Activated CD8-positive, alpha-beta T cell treated with anti-CD3 and anti-CD28 coated beads for 36 hours (primary cell): ENCODE results near the gene SLC22A14. TPM values are rescaled to one million over a fixed set of nuclear protein-coding genes. Genes with fewer than 3 reads are reported as not detected.

Source experiments
- ATAC-seq: fragments of 200-7000 bp; cut with Tn5 transposase; one replicate; pipeline ENCODE4 v1.10.0; 2021; ENCODE audit warnings: mild to moderate bottlenecking, moderate library complexity
- CTCF ChIA-PET: fragments of 350-600 bp; sonication (Branson Sonifier 250); formaldehyde crosslinking; loops from one replicate; lab custom pipeline; 2021; ENCODE audit warnings: antibody characterized with exemption; lab: Charles Lee
- POLR2A ChIA-PET: fragments of 350-600 bp; sonication (Branson Sonifier 250); formaldehyde crosslinking; loops from one replicate; lab custom pipeline; 2021; ENCODE audit warnings: antibody characterized with exemption; lab: Charles Lee
- DNase-seq: peaks from one replicate; pipeline ENCODE4 v3.0.0-alpha.2; 2020
- H3K27ac Mint-ChIP-seq: one replicate; pipeline ENCODE4 v1.8.0; 2021; ENCODE audit warnings: mild to moderate bottlenecking, mixed read lengths
- H3K27me3 Mint-ChIP-seq: one replicate; pipeline ENCODE4 v1.8.0; 2021; ENCODE audit warnings: mixed read lengths
- H3K36me3 Mint-ChIP-seq: one replicate; pipeline ENCODE4 v1.8.0; 2021; ENCODE audit warnings: low read depth, mixed read lengths
- H3K4me1 Mint-ChIP-seq: one replicate; pipeline ENCODE4 v1.8.0; 2021; ENCODE audit warnings: low read depth, mixed read lengths
- H3K4me3 Mint-ChIP-seq: one replicate; pipeline ENCODE4 v1.8.0; 2021; ENCODE audit warnings: mild to moderate bottlenecking, moderate library complexity, mixed read lengths
- H3K9me3 Mint-ChIP-seq: one replicate; pipeline ENCODE4 v1.8.0; 2021; ENCODE audit warnings: mixed read lengths
- CTCF ChIP-seq: fragments of 200-600 bp; IDR thresholded peaks from one replicate; pipeline ENCODE4 v1.8.0; 2022; ENCODE audit warnings: antibody characterized with exemption, mild to moderate bottlenecking
- intact Hi-C: fragments of 100-400 bp; cut with micrococcal nuclease; formaldehyde crosslinking; loops from one replicate; pipeline ENCODE4 v1.10.0; 2022
- total RNA-seq, 2 experiments: library from RNA; stranded (reverse); gene quantifications; one replicate each; pipeline ENCODE4 v1.2.3, GENCODE V29; 2021

SLC22A14 gene
- total RNA-seq, 2 experiments from 2014 or later = not detected

DNA sequence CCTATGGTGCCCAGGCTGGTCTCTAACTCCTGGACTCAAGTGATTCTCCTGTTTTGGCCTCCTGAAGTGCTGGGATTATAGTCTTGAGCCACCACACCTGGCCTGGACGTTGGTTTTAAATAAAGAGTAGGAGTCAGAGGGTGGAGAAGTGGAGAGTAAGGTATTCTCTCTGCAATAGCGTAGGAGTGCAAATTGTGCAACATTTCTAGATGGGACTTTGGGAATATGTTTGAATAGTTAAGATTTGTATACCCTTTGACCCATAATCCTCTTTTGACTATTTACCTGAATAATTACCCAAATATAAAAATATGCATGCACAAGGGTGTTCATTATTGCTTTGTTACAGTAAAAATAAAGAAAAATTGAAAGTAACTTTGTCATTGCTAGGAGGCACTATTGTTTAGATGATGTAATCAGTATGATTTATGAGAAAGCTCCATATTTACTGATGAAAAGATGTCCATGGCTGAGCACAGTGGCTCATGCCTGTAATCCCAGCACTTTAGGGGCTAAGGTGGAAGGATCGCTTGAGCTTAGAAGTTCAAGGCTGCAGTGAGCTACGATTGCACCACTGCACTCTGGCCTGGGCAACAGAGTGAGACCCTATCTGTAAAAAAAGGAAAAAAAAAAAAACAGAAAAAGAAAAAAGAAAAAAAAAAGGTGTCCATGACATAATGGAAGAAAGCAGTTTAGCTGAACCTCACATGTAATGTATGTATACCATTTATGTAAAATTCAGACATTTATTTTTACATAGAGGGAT is 49.3 kb downstream of the SLC22A14 start:
- peaks cover 5% of the 10 kb centered on the region for H3K27me3 Mint-ChIP-seq
- POLR2A ChIA-PET = no interaction called here

GRCh38 chr3:38332201-38332600 is 50.1 kb downstream of the SLC22A14 start:
- no peak for TF ChIP-seq CTCF
- ChIA-PET POLR2A (no interaction called here), CTCF (interaction anchor here (2.8 kb wide), 1 partner anchor 14 kb away, joined by 10 read pairs; the partner anchor contains the start of gene XYLB)
- intact Hi-C loops = no loop called here
- Mint-ChIP-seq H3K4me3 (no peak overlapping the region), H3K27me3 (peaks cover 3% of the 10 kb centered on the region), H3K27ac (no peak overlapping the region), H3K36me3 (no peaks in the 10 kb centered on the region), H3K9me3 (no peaks in the 10 kb centered on the region), H3K4me1 (peaks cover 5% of the 10 kb centered on the region)
- DNase-seq (no peak), ATAC-seq (no peak)

More for the DNA sequence above, 49.3 kb downstream of the SLC22A14 start:
- Mint-ChIP-seq H3K27ac (no peak overlapping the region), H3K9me3 (no peaks in the 10 kb centered on the region), H3K4me3 (no peak overlapping the region), H3K36me3 (no peaks in the 10 kb centered on the region), H3K4me1 (peaks cover 5% of the 10 kb centered on the region)
- no peak for DNase-seq
- intact Hi-C loops = no loop called here
- no peak for ATAC-seq
- no peak for TF ChIP-seq CTCF
- CTCF ChIA-PET = interaction anchor here (2.8 kb wide), 1 partner anchor 15 kb away, joined by 10 read pairs; the partner anchor contains the start of gene XYLB

GRCh38 chr3:38334142-38335055 is 52.3 kb downstream of the SLC22A14 start:
- intact Hi-C loops = no loop called here
- Mint-ChIP-seq H3K4me3 (no peak overlapping the region), H3K9me3 (no peaks in the 10 kb centered on the region), H3K27me3 (peaks cover 3% of the 10 kb centered on the region), H3K4me1 (peaks cover 5% of the 10 kb centered on the region), H3K27ac (no peak overlapping the region), H3K36me3 (no peaks in the 10 kb centered on the region)
- DNase-seq (no peak), ATAC-seq (peak; percentile 49)
- POLR2A ChIA-PET = interaction anchor here (0.6 kb wide), 1 partner anchor 751 kb away, joined by 3 read pairs; no protein-coding TSS in a partner anchor
- TF ChIP-seq CTCF = no peak
- CTCF ChIA-PET = interaction anchor here (0.9 to 1.3 kb wide), 2 partner anchors 10 to 12 kb away, joined by 4 to 7 read pairs; partner anchors contain the start of gene XYLB

DNA sequence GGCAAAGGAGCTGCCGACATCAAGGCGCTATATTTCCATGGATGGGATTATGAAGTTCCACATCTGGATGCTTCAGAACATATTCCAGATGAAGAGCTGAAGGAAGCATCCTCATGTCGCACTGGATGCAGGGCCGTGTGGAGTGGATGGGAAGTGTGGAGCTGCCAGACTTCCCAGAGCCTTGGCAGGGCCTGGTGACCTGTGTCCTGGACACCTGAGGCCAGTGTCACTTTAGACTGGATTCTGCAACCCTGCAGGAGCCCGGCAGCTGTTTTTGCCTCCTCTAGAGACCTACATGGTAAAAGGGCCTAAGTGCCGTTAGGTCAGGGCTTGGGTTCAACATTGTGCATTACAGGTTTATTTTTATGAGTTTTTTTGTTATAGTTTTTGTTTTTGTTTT is 53.2 kb downstream of the SLC22A14 start:
- H3K27me3 Mint-ChIP-seq = peaks cover 3% of the 10 kb centered on the region
- ATAC-seq = no peak
- no peaks in the 10 kb centered on the region for H3K9me3 Mint-ChIP-seq
- intact Hi-C loops = no loop called here
- peaks cover 5% of the 10 kb centered on the region for H3K4me1 Mint-ChIP-seq
- CTCF ChIA-PET = interaction anchor here (1.3 kb wide), 1 partner anchor 11 kb away, joined by 7 read pairs; the partner anchor contains the start of gene XYLB
- POLR2A ChIA-PET = interaction anchor here (1.0 kb wide), 1 partner anchor 118 kb away, joined by 3 read pairs; no protein-coding TSS in a partner anchor
- H3K4me3 Mint-ChIP-seq = no peak overlapping the region
- no peak overlapping the region for H3K27ac Mint-ChIP-seq
- H3K36me3 Mint-ChIP-seq = no peaks in the 10 kb centered on the region
- TF ChIP-seq CTCF = no peak
- DNase-seq = no peak
